Left forelimb (tissue), 1 donor: Measurements from ENCODE around the gene USP37.

Experiments
- DNase-seq: peaks from one replicate; pipeline ENCODE4 v3.0.0-alpha.2; 2018; ENCODE audit warnings: low spot score

Gene USP37

GRCh38 chr2:218474527-218474926, 93.6 kb downstream of the USP37 start:
- DNase-seq: no peak

- no peak for DNase-seq
These were observed 95.2 kb downstream of the USP37 start for GRCh38 chr2:218472988-218473387.

GRCh38 chr2:218471982-218472381, 96.2 kb downstream of the USP37 start:
- no peak for DNase-seq

GRCh38 chr2:218471036-218471435, 97.1 kb downstream of the USP37 start:
- DNase-seq: no peak

GRCh38 chr2:218470448-218470847, 97.7 kb downstream of the USP37 start:
- DNase-seq: no peak

GRCh38 chr2:218465987-218466633, 102.0 kb downstream of the USP37 start:
- no peak for DNase-seq

GRCh38 chr2:218458598-218458997, 109.6 kb downstream of the USP37 start:
- DNase-seq: no peak

GRCh38 chr2:218456849-218457248, 111.3 kb downstream of the USP37 start:
- DNase-seq: no peak

- DNase-seq: no peak
These were observed 116.1 kb downstream of the USP37 start for GRCh38 chr2:218452079-218452478.

GRCh38 chr2:218448934-218449333, 119.2 kb downstream of the USP37 start:
- DNase-seq: no peak

- no peak for DNase-seq
These were observed 121.1 kb downstream of the USP37 start for GRCh38 chr2:218447072-218447471.

- DNase-seq: no peak
These were observed 121.6 kb downstream of the USP37 start for GRCh38 chr2:218446547-218446946.

- no peak for DNase-seq
These were observed 122.5 kb downstream of the USP37 start for GRCh38 chr2:218445602-218446001.

GRCh38 chr2:218444692-218445357, 123.3 kb downstream of the USP37 start:
- DNase-seq: no peak

GRCh38 chr2:218438596-218438995, 129.6 kb downstream of the USP37 start:
- DNase-seq: no peak

GRCh38 chr2:218437969-218438368, 130.2 kb downstream of the USP37 start:
- no peak for DNase-seq

- DNase-seq: no peak
These were observed 131.2 kb downstream of the USP37 start for GRCh38 chr2:218436992-218437391.

- no peak for DNase-seq
These were observed 132.9 kb downstream of the USP37 start for GRCh38 chr2:218435003-218435982.

- no peak for DNase-seq
These were observed 133.7 kb downstream of the USP37 start for GRCh38 chr2:218434456-218434855.

GRCh38 chr2:218432676-218433365, 135.3 kb downstream of the USP37 start:
- DNase-seq: no peak

GRCh38 chr2:218431878-218432277, 136.3 kb downstream of the USP37 start:
- no peak for DNase-seq

GRCh38 chr2:218430721-218431120, 137.4 kb downstream of the USP37 start:
- no peak for DNase-seq
